NCI-H82 treated with DMSO at 0.1 percent for 48 hours (cell line): ENCODE data around the gene GIPR.

ENCODE experiments used
- DNase-seq: peaks from one replicate; lab custom pipeline; 2025; ENCODE audit not compliant: unreplicated experiment; lab: John Stamatoyannopoulos, UW

GIPR gene

GRCh38 chr19:45729800-45730290 lies 61.8 kb downstream of the GIPR start:
- no peak for DNase-seq

GRCh38 chr19:45730368-45731288 lies 62.6 kb downstream of the GIPR start, which contains the start of gene FBXO46:
TSS of gene FBXO46 (minus strand) at chr19:45730896. CDS start at chr19:45713495, 17,401 bp downstream.
- peak; percentile 100 for DNase-seq
